Measurements from ENCODE around the gene TMF1.

The TMF1 gene

GRCh38 chr3:69079269-69080159, 27.4 kb upstream of the TMF1 start:
- DNase-seq (ENCODE audit: low spot score): peak; percentile 65

DNA sequence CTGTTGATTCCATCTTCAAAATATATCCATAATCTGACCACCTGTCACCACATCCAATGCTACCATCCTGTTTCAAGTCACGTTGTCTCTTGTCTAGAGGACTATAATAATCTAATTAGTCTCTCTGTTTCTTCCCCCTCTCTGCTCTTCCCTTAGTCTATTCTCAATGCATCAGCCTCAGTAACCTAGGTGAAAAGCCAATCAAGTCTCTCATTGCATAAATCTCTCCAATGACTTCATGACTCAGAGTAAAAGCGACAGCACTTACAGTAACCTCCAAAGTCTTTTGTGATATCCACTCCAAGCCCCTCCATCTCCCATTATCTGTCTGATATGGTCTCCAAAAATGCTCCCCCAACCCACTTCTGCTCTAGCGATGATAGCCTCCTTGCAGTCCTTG, 20.8 kb upstream of the TMF1 start:
- no peak for DNase-seq (ENCODE audit: low spot score)

- DNase-seq (ENCODE audit: low spot score): no peak
These were observed 14.0 kb upstream of the TMF1 start for GRCh38 chr3:69066121-69066520.

DNA sequence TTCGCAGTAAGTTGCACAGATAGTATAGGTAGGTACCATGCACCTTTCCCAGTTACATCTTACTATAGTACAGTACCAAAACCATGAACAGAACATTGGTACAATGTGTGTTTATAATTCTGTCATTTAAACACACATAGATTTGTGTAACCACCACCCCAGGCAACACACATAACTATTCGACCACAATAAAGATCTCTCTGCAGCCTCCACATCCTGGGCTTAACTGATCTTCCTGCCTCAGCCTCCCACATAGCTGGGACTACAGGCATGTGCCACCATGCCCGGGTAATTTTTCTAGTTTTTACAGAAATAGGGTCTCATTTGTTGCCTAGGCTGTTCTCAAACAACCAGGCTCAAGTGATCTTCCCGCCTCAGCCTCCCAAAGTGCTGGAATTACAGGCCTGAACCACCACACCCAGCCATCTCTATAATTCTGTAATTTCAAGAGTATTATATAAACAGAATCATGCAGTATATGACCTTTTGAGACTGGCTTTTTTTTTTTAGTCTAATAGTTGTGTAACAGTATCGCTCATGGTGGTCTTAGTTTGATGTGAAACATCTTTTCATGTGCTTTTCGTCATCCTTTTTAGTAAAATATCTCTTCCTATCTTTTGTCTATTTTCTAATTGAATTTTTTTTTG, 13.3 kb upstream of the TMF1 start:
- no peak for DNase-seq (ENCODE audit: low spot score)

DNA sequence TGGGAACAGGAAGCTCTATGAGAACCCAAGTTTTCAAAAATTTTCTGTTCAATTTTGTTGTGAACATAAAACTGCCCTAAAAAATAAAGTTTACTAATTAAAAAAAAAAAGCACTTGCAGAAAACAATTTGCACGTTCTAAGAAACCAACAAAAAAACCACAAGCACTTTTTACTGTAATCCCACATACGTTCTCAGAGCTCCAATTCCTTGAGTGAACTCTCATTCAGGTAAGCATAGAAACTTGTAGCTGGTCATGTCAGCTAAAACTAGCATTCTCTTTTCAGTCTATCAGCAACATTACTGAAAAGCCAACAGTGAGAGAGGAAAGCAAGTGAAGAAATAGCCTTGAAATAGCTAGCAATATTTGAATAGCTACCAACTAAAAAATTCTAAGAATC, 11.5 kb upstream of the TMF1 start:
- DNase-seq (ENCODE audit: low spot score): no peak

- DNase-seq (ENCODE audit: low spot score): no peak
These were observed 7.6 kb upstream of the TMF1 start for GRCh38 chr3:69059688-69060087.

- no peak for DNase-seq (ENCODE audit: low spot score)
These were observed 6.8 kb upstream of the TMF1 start for GRCh38 chr3:69058947-69059224.

GRCh38 chr3:69058180-69058946, 6.2 kb upstream of the TMF1 start:
- no peak for DNase-seq (ENCODE audit: low spot score)

- DNase-seq (ENCODE audit: low spot score): no peak
These were observed 352 bp upstream of the TMF1 start for GRCh38 chr3:69052472-69052898.

- no peak for DNase-seq (ENCODE audit: low spot score)
These were observed 3.1 kb downstream of the TMF1 start for GRCh38 chr3:69048990-69049389.

- DNase-seq (ENCODE audit: low spot score): no peak
These were observed 7.5 kb downstream of the TMF1 start for GRCh38 chr3:69044608-69045007.

DNA sequence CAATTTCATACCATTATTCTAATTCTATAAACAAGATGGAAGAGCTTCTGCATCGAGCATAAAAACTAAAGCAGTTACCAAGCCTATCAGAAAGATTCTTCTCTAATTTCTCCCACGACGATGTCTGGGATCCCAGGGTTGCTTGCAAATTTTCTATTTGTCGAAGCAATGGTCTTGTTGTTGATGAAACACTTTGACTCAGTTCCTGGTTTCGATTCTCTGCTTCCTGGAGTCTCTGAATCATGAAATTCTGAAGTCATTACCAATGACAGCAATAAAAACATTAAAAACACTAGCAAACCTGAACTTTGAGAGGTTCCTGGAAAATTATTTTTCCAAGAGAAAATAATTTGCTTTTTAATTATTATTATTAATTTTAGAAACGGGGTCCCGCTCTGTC, 18.7 kb downstream of the TMF1 start:
- no peak for DNase-seq (ENCODE audit: low spot score)

DNA sequence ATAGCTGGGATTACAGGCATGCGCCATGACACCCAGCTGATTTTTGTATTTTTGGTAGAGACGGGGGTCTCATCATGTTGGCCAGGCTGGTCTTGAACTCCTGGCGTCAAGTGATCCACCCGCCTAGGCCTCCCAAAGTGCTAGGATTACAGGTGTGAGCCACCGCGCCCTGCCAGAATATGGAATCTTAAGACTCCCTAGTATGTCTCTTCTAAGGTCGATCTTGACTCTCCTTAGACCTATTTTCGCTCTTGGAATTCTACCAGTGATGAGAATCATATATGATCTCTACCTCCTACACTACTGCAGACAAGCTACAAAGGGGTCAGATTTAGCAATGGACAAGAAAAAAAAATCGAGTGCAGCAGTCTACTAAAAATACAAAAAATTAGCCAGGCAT, 19.4 kb downstream of the TMF1 start:
- DNase-seq (ENCODE audit: low spot score): no peak

- DNase-seq (ENCODE audit: low spot score): no peak
These were observed 20.0 kb downstream of the TMF1 start for GRCh38 chr3:69032142-69032541.

DNA sequence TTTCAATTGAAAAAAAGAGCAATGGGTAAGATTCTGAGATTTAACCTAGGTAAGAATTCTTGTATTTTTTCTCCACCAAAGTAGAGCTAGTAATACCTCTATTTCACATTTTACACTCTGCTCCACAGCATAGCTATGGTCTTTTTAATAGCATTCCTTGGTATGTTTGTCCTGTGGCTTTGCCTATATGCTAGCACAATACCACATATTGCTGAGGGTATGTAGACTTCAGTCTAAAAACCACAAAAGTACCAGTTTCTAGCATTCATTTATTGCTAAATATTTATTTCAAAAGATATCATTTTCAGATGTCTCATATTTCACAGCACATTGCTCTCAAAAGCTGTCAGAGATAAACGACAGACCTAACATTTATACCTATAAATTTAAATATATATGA, 20.5 kb downstream of the TMF1 start:
- no peak for DNase-seq (ENCODE audit: low spot score)

DNA sequence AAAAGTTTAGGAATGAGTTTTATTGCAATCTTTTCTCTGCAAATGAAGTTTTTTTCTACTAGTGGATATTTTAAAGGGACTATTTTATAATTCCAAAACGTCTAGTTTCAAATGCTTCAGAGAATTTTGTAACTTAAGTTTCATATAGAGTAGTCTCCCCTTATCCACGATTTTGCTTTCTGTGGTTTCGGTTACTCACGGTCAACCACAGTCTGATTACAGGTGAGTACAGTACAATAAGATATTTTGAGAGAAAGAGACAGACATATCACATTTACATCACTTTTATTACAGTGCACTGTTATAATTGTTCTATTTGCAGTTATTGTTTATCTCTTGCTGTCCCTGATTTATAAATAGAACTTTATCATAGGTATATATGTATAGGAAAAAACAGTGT, 31.3 kb downstream of the TMF1 start:
- DNase-seq (ENCODE audit: low spot score): no peak

DNA sequence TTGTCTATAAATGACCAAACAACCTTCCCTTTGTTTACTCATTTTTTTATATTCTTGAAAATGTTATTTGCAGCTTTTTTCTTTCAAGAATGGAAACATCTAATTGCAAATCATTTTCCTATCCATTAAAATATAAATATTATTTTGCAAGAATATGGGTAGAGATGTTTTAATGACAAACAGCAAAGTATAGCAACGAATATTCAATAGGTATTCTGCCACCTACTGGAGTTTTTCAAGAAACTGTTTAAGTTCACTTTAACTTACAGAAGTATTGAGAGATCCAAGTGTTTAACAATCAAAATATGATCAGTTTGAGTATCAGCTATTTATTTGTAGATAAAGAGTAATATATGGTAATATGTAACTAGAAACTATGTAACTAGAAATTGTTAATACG, 31.7 kb downstream of the TMF1 start:
- DNase-seq (ENCODE audit: low spot score): no peak

GRCh38 chr3:69016901-69017300, 35.2 kb downstream of the TMF1 start:
- no peak for DNase-seq (ENCODE audit: low spot score)

GRCh38 chr3:69016102-69016501, 36.0 kb downstream of the TMF1 start:
- DNase-seq (ENCODE audit: low spot score): no peak

GRCh38 chr3:69014022-69014580, 38.0 kb downstream of the TMF1 start:
- DNase-seq (ENCODE audit: low spot score): no peak

GRCh38 chr3:69013253-69014021, 38.7 kb downstream of the TMF1 start, which contains the start of gene EOGT:
Gene EOGT (minus strand): TSS chr3:69013684. CDS start chr3:69009846, 3,838 bp downstream.
- peak; percentile 88 for DNase-seq (ENCODE audit: low spot score)

DNA sequence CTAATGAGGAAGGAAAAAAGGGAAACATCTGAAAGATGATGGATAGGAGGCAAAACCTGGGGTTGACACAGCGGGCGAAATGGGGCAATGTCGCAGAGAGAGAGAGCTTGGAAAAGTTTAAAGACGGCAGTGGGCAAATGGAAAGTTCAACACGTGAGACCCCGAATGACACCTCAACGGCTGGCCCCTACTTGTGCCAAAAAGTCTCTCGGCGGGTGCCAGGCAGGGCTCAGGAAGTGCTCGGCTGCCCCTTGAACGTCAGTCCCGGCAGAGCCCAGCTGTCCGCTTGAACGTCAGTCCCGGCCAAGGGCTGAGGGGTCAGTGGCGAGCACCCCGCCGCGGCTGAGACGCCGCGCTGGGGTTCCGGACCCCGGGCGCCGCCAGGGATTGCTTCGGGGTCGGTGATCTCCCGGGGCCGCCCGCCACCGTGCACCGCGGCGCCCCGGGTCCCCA, 39.3 kb downstream of the TMF1 start:
- DNase-seq (ENCODE audit: low spot score): peak; percentile 64
